Activated T-helper 17 cell treated with anti-CD3 and anti-CD28 coated beads, Interleukin-2, amount 50 U/mL, for 72 hours (primary cell): ENCODE measurements around the gene TOMM6. TPM values are rescaled to one million over a fixed set of nuclear protein-coding genes. Genes with fewer than 3 reads are reported as not detected.

Experiments used
- total RNA-seq, 2 donors: library from RNA; stranded (reverse); gene quantifications; one replicate each; pipeline ENCODE4 v1.2.3, GENCODE V29; 2022

TOMM6 gene
- total RNA-seq, 2 donors from 2014 or later = 124 to 320 TPM

Other genes starting within 250 kb of the TOMM6 start
- 10 to 100 TPM in 1 of 2 donors, 1 to 10 TPM in 1; 8.7 to 11.6 TPM for gene FOXP4, start 241.3 kb upstream of the TOMM6 start, total RNA-seq
- gene MDFI, start 149.2 kb upstream of the TOMM6 start, total RNA-seq = not detected
- 10 to 100 TPM in 1 of 2 donors, 1 to 10 TPM in 1; 9.4 to 12.0 TPM for gene TFEB, start 52.1 kb upstream of the TOMM6 start, total RNA-seq
- not detected for gene PGC, start 40.3 kb upstream of the TOMM6 start, total RNA-seq
- gene FRS3, start 7.8 kb upstream of the TOMM6 start, total RNA-seq = 1 to 10 TPM; 2.6 to 2.9 TPM
- not detected for gene PRICKLE4, start 6.9 kb upstream of the TOMM6 start, total RNA-seq
- gene USP49, start 107.7 kb downstream of the TOMM6 start, total RNA-seq = 10 to 100 TPM in 1 of 2 donors, 1 to 10 TPM in 1; 8.0 to 12.0 TPM
- 10 to 100 TPM; 20.5 to 22.6 TPM for gene MED20, start 133.4 kb downstream of the TOMM6 start, total RNA-seq
- gene BYSL, start 133.8 kb downstream of the TOMM6 start, total RNA-seq = 10 to 100 TPM; 23.3 to 53.1 TPM
- 100 to 1,000 TPM; 297 to 332 TPM for gene CCND3, start 154.1 kb downstream of the TOMM6 start, total RNA-seq